Measurements from ENCODE around the gene CFAP107.
"Not testable (repeated sequence)": the region's sequence is repeated elsewhere in the genome, so short reads cannot be mapped to it uniquely, and the experiment has no call there.

The CFAP107 gene

DNA sequence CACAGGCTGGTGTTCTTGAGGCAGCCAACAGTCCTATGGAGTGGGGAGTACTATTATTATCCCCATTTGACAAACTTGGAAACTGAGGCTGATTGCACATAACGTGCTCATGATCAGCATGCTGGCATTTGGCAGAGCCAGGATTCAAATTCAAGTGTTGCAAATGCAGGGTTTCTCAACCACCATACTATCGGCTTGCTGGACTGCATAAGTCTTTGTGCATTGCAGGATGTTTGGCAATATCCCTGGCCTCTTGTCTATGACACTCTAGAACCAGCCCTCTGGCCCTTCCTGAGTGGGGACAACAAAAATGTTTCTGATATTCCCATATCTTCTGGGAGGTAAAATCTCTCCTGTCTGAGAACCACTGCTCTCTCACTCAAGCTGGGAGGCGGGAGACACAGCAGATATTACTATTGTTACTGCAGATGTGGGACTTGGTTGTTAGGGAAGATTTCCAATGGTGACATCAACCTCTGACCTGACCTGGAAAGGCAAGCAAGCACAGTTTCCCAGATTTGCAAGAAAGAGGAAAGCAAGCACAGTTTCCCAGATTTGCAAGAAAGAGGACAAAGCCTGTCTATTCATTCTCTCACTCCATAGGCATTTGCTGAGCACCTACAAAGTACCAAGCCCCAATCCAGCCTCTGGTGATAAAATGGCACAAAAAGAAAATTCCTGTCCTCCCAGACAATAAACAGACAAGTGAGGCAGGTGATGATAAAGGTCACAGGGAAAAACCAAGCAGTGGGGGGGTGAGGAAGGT, 31.1 kb upstream of the CFAP107 start:
- TF ChIP-seq SUZ12 (IDR thresholded peaks at IDR 0.05) (no peak), NFRKB (IDR thresholded peaks at IDR 0.05) (no peak), CTBP1 (IDR thresholded peaks at IDR 0.05; ENCODE audit: borderline replicate concordance) (no peak), LEF1 (IDR thresholded peaks at IDR 0.05; ENCODE audit: borderline replicate concordance) (no peak), FOXA1 (IDR thresholded peaks at IDR 0.05) (no peak), FOXM1 (IDR thresholded peaks at IDR 0.05; ENCODE audit: borderline replicate concordance) (no peak), L3MBTL2 (conservative IDR thresholded peaks at IDR 0.05) (no peak), FOXK2 (IDR thresholded peaks at IDR 0.05) (no peak), ZNF384 (IDR thresholded peaks at IDR 0.05) (no peak)
- ChIA-PET POLR2A (no interaction called here), CTCF (no interaction called here)

DNA sequence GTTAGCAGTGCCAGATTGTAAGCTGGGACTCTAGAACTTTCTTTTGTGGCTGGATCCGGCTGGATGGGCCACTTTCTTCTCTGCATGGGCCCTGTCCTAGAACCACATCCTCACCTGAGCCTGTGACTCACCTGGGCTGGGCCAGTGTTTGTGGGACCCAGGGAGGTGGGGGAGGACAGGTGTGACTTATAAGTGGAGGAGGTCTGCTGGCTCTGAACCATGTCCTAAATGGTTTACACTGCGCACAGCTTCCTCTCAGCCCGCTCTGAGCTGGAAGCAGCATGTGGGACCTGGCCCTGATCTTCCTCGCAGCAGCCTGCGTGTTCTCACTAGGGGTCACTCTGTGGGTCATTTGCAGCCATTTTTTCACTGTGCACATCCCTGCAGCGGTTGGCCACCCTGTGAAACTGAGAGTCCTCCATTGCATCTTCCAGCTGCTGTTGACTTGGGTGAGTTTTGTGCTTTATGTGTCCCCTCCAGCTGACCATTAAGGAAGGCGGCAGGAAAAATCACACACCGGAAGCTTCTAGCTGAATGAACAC, 30.0 kb upstream of the CFAP107 start, which contains the start of gene AADACL3:
Gene AADACL3, plus strand, starts transcription at position 215 of the 542 bp plus-strand sequence. Its CDS starts 67 bp downstream, at position 282.
- ChIA-PET CTCF (no interaction called here), POLR2A (no interaction called here)
- no peak for TF ChIP-seq FOXA1 (IDR thresholded peaks at IDR 0.05)
- no peak for TF ChIP-seq L3MBTL2 (conservative IDR thresholded peaks at IDR 0.05)
- TF ChIP-seq HDGF (IDR thresholded peaks at IDR 0.05; ENCODE audit: borderline replicate concordance) = no peak
- TF ChIP-seq BHLHE40 (IDR thresholded peaks at IDR 0.05; ENCODE audit: borderline replicate concordance) = no peak
- no peak for TF ChIP-seq LEF1 (IDR thresholded peaks at IDR 0.05; ENCODE audit: borderline replicate concordance)
- no peak for TF ChIP-seq FOXK2 (IDR thresholded peaks at IDR 0.05)
- no peak for DNase-seq (ENCODE audit: extremely low spot score)

More for the DNA sequence above, 31.1 kb upstream of the CFAP107 start:
- DNase-seq (ENCODE audit: extremely low spot score) = no peak

GRCh38 chr1:12717301-12717838, 28.6 kb upstream of the CFAP107 start:
- ChIA-PET CTCF (no interaction called here), POLR2A (no interaction called here)
- no peak for DNase-seq (ENCODE audit: extremely low spot score)
- TF ChIP-seq FOXK2 (IDR thresholded peaks at IDR 0.05) (no peak), L3MBTL2 (conservative IDR thresholded peaks at IDR 0.05) (no peak), FOXM1 (IDR thresholded peaks at IDR 0.05; ENCODE audit: borderline replicate concordance) (no peak), TARDBP (IDR thresholded peaks at IDR 0.05) (no peak), CTBP1 (IDR thresholded peaks at IDR 0.05; ENCODE audit: borderline replicate concordance) (no peak), PKNOX1 (IDR thresholded peaks at IDR 0.05) (no peak), LEF1 (IDR thresholded peaks at IDR 0.05; ENCODE audit: borderline replicate concordance) (no peak), ZNF384 (IDR thresholded peaks at IDR 0.05) (no peak), BHLHE40 (IDR thresholded peaks at IDR 0.05; ENCODE audit: borderline replicate concordance) (no peak), ARNT (IDR thresholded peaks at IDR 0.05) (no peak), ELF4 (IDR thresholded peaks at IDR 0.05) (no peak), HDGF (IDR thresholded peaks at IDR 0.05; ENCODE audit: borderline replicate concordance) (no peak), NFRKB (IDR thresholded peaks at IDR 0.05) (no peak), SUZ12 (IDR thresholded peaks at IDR 0.05) (no peak), FOXA1 (IDR thresholded peaks at IDR 0.05) (no peak), SP1 (IDR thresholded peaks at IDR 0.05) (no peak)

GRCh38 chr1:12722626-12723025, 23.4 kb upstream of the CFAP107 start:
- TF ChIP-seq CTBP1 (IDR thresholded peaks at IDR 0.05; ENCODE audit: borderline replicate concordance) (no peak), ELF4 (IDR thresholded peaks at IDR 0.05) (no peak), LEF1 (IDR thresholded peaks at IDR 0.05; ENCODE audit: borderline replicate concordance) (no peak), FOXK2 (IDR thresholded peaks at IDR 0.05) (no peak), HDGF (IDR thresholded peaks at IDR 0.05; ENCODE audit: borderline replicate concordance) (no peak), ZNF384 (IDR thresholded peaks at IDR 0.05) (no peak), FOXA1 (IDR thresholded peaks at IDR 0.05) (no peak), PKNOX1 (IDR thresholded peaks at IDR 0.05) (no peak), SP1 (IDR thresholded peaks at IDR 0.05) (no peak), L3MBTL2 (conservative IDR thresholded peaks at IDR 0.05) (no peak), FOXM1 (IDR thresholded peaks at IDR 0.05; ENCODE audit: borderline replicate concordance) (no peak), BHLHE40 (IDR thresholded peaks at IDR 0.05; ENCODE audit: borderline replicate concordance) (no peak), NFRKB (IDR thresholded peaks at IDR 0.05) (no peak)
- ChIA-PET CTCF (no interaction called here), POLR2A (no interaction called here)
- DNase-seq (ENCODE audit: extremely low spot score) = no peak

DNA sequence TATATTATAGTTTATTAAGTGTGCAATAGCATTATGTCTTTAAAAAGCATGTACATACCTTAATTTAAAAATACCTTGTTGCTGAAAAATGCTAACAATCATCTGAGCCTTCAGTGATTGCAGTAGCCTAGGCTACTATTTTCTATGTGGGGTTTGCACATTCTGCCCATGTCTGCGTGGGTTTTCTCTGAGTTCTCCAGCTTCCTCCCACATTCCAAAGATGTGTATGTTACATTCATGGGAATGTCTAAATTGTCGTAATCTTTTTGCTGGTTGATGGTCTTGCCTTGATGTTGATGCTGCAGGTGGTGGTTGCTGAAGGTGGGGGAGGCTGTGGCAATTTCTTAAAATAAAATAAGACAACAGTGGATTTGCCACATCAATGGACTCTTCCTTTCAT, 17.6 kb upstream of the CFAP107 start:
- TF ChIP-seq NFRKB (IDR thresholded peaks at IDR 0.05) = no peak
- ChIA-PET POLR2A (no interaction called here), CTCF (no interaction called here)
- DNase-seq (ENCODE audit: extremely low spot score) = no peak

- CTCF ChIA-PET = interaction anchor here (0.6 kb wide), 1 partner anchor 99 kb away, joined by 4 read pairs; no protein-coding TSS in a partner anchor
- TF ChIP-seq HDGF (IDR thresholded peaks at IDR 0.05; ENCODE audit: borderline replicate concordance) (no peak), TARDBP (IDR thresholded peaks at IDR 0.05) (no peak), LEF1 (IDR thresholded peaks at IDR 0.05; ENCODE audit: borderline replicate concordance) (no peak), NFRKB (IDR thresholded peaks at IDR 0.05) (no peak), CTBP1 (IDR thresholded peaks at IDR 0.05; ENCODE audit: borderline replicate concordance) (no peak), SUZ12 (IDR thresholded peaks at IDR 0.05) (no peak), ZNF384 (IDR thresholded peaks at IDR 0.05) (no peak), FOXK2 (IDR thresholded peaks at IDR 0.05) (no peak), L3MBTL2 (conservative IDR thresholded peaks at IDR 0.05) (no peak), FOXA1 (IDR thresholded peaks at IDR 0.05) (no peak), FOXM1 (IDR thresholded peaks at IDR 0.05; ENCODE audit: borderline replicate concordance) (no peak), BHLHE40 (IDR thresholded peaks at IDR 0.05; ENCODE audit: borderline replicate concordance) (no peak), PKNOX1 (IDR thresholded peaks at IDR 0.05) (no peak), ARNT (IDR thresholded peaks at IDR 0.05) (no peak), ELF4 (IDR thresholded peaks at IDR 0.05) (no peak)
- DNase-seq (ENCODE audit: extremely low spot score) = no peak
These were observed 15.8 kb upstream of the CFAP107 start for GRCh38 chr1:12730156-12730555.

GRCh38 chr1:12731084-12731483, 14.9 kb upstream of the CFAP107 start:
- POLR2A ChIA-PET; DNase-seq (ENCODE audit: extremely low spot score); CTCF ChIA-PET: not testable (repeated sequence)

More at GRCh38 chr1:12730156-12730555, 15.8 kb upstream of the CFAP107 start:
- POLR2A ChIA-PET = no interaction called here
